Measurements from ENCODE around the gene PRDM8.

Gene PRDM8

GRCh38 chr4:80197601-80198440 lies 518 bp downstream of the PRDM8 start:
- H3K4me3 ChIP-seq (ENCODE audit: insufficient read depth, low read length, poor library complexity, severe bottlenecking), result no peak overlapping the region
- no peak overlapping the region for H3K27ac ChIP-seq (ENCODE audit: low read depth, low read length)
- H3K4me2 ChIP-seq (ENCODE audit: low read depth, low read length, poor library complexity, severe bottlenecking), result no peak overlapping the region
- no peaks in the 10 kb centered on the region for H3K27me3 ChIP-seq (ENCODE audit: low read length)
- no peak overlapping the region for H3K9ac ChIP-seq (ENCODE audit: low read length)
- no peaks in the 10 kb centered on the region for H3K9me2 ChIP-seq (replicated peaks; ENCODE audit: insufficient read depth, low read length)
- no peaks in the 10 kb centered on the region for H4K20me1 ChIP-seq (ENCODE audit: low read depth, low read length)
- no peaks in the 10 kb centered on the region for H3F3A ChIP-seq (ENCODE audit: insufficient read depth)
- no peak overlapping the region for H2AFZ ChIP-seq (ENCODE audit: low read depth, low read length, severe bottlenecking)
- TF ChIP-seq CTCF (IDR thresholded peaks at IDR 0.05; ENCODE audit: insufficient read depth, low read length, poor library complexity, severe bottlenecking), result no peak
- no peaks in the 10 kb centered on the region for H3K9me3 ChIP-seq (ENCODE audit: insufficient read depth, low read length)
- no peaks in the 10 kb centered on the region for H3K79me2 ChIP-seq (ENCODE audit: insufficient read depth, low read length)
- H3K36me3 ChIP-seq (ENCODE audit: low read length), result no peaks in the 10 kb centered on the region

- no peak overlapping the region for H3K9ac ChIP-seq (ENCODE audit: low read length)
- no peaks in the 10 kb centered on the region for H3K36me3 ChIP-seq (ENCODE audit: low read length)
- no peaks in the 10 kb centered on the region for H3F3A ChIP-seq (ENCODE audit: insufficient read depth)
- no peaks in the 10 kb centered on the region for H3K79me2 ChIP-seq (ENCODE audit: insufficient read depth, low read length)
- H3K9me2 ChIP-seq (replicated peaks; ENCODE audit: insufficient read depth, low read length), result no peaks in the 10 kb centered on the region
- no peak overlapping the region for H3K4me2 ChIP-seq (ENCODE audit: low read depth, low read length, poor library complexity, severe bottlenecking)
- no peak overlapping the region for H3K27ac ChIP-seq (ENCODE audit: low read depth, low read length)
- no peak for TF ChIP-seq CTCF (IDR thresholded peaks at IDR 0.05; ENCODE audit: insufficient read depth, low read length, poor library complexity, severe bottlenecking)
- no peak for TF ChIP-seq EZH2phosphoT487 (conservative IDR thresholded peaks at IDR 0.05; ENCODE audit: low read length)
- no peaks in the 10 kb centered on the region for H4K20me1 ChIP-seq (ENCODE audit: low read depth, low read length)
- no peak overlapping the region for H2AFZ ChIP-seq (ENCODE audit: low read depth, low read length, severe bottlenecking)
- no peaks in the 10 kb centered on the region for H3K9me3 ChIP-seq (ENCODE audit: insufficient read depth, low read length)
- no peaks in the 10 kb centered on the region for H3K27me3 ChIP-seq (ENCODE audit: low read length)
- H3K4me3 ChIP-seq (ENCODE audit: insufficient read depth, low read length, poor library complexity, severe bottlenecking), result no peak overlapping the region
Measured at GRCh38 chr4:80198441-80198837, 1.1 kb downstream of the PRDM8 start.

GRCh38 chr4:80199004-80199560 lies 1.8 kb downstream of the PRDM8 start:
- Histone ChIP-seq H3F3A (ENCODE audit: insufficient read depth) (peaks cover 2% of the 10 kb centered on the region; the same call in 1 of the 2 replicates), H3K79me2 (ENCODE audit: insufficient read depth, low read length) (no peaks in the 10 kb centered on the region), H3K9me3 (ENCODE audit: insufficient read depth, low read length) (no peaks in the 10 kb centered on the region), H2AFZ (ENCODE audit: low read depth, low read length, severe bottlenecking) (no peak overlapping the region), H3K27me3 (ENCODE audit: low read length) (no peaks in the 10 kb centered on the region), H3K36me3 (ENCODE audit: low read length) (no peaks in the 10 kb centered on the region), H3K4me3 (ENCODE audit: insufficient read depth, low read length, poor library complexity, severe bottlenecking) (no peak overlapping the region), H3K27ac (ENCODE audit: low read depth, low read length) (no peak overlapping the region), H4K20me1 (ENCODE audit: low read depth, low read length) (no peaks in the 10 kb centered on the region), H3K9me2 (replicated peaks; ENCODE audit: insufficient read depth, low read length) (no peaks in the 10 kb centered on the region), H3K4me2 (ENCODE audit: low read depth, low read length, poor library complexity, severe bottlenecking) (no peak overlapping the region), H3K9ac (ENCODE audit: low read length) (no peak overlapping the region)
- no peak for TF ChIP-seq EZH2phosphoT487 (conservative IDR thresholded peaks at IDR 0.05; ENCODE audit: low read length)
- no peak for TF ChIP-seq CTCF (IDR thresholded peaks at IDR 0.05; ENCODE audit: insufficient read depth, low read length, poor library complexity, severe bottlenecking)
